ENCODE measurements around the gene UGT1A9. TPM values are rescaled to one million over a fixed set of nuclear protein-coding genes. Genes with fewer than 3 reads are reported as not detected.

The UGT1A9 gene
- total and polyA plus RNA-seq, 10 of the 15 experiments (the other 5 are each of a cell fraction or from before 2014, with no cell fraction given), result 0.07 TPM; not detected in 9

GRCh38 chr2:233807215-233807865, 135.6 kb downstream of the UGT1A9 start:
- WGBS (ENCODE audit: insufficient coverage, insufficient replicate concordance, low lambda C conversion rate, missing lambda C conversion rate), result 10% methylated on average over 12 of the region's 12 CpGs
- Histone ChIP-seq H4K20me1 (ENCODE audit: control insufficient read depth, insufficient read depth) (no peaks in the 10 kb centered on the region), H3K9me3 (replicated peaks; ENCODE audit: control insufficient read depth, insufficient read depth, low read length) (no peaks in the 10 kb centered on the region), H3K27me3 (replicated peaks in 1 of 2; ENCODE audit: control insufficient read depth in 2 of 2, insufficient read depth in 2 of 2, low read length in 1 of 2) (no peaks in the 10 kb centered on the region; a peak in 2 of 4 replicates), H3K79me2 (ENCODE audit: control insufficient read depth, insufficient read depth, low read length) (no peaks in the 10 kb centered on the region), H3K4me1 (ENCODE audit: control insufficient read depth, insufficient read depth, low read length) (no peaks in the 10 kb centered on the region), H3K4me2 (ENCODE audit: control insufficient read depth, insufficient read depth) (no peak overlapping the region), H3K27ac (ENCODE audit: control insufficient read depth, insufficient read depth) (no peak overlapping the region), H3K4me3 (no peak overlapping the region), H3K9ac (ENCODE audit: control insufficient read depth, insufficient read depth, low read length) (no peak overlapping the region), H2AFZ (ENCODE audit: control insufficient read depth, low read depth, low read length) (no peak overlapping the region), H3K36me3 (ENCODE audit: control insufficient read depth in 2 of 2, insufficient read depth in 2 of 2, low read length in 1 of 2) (no peaks in the 10 kb centered on the region)
- ChIA-PET POLR2A (no interaction called here), RAD21 (ENCODE audit: unreplicated experiment) (no interaction called here), CTCF (no interaction called here), SMC1A (ENCODE audit: uncharacterized antibody, unreplicated experiment) (no interaction called here)
- DNase-seq (ENCODE audit: low read depth, low spot score), result no peak
- no peak for FAIRE-seq
- TF ChIP-seq IKZF1 (conservative IDR thresholded peaks at IDR 0.05), result no peak
- no peak for TF ChIP-seq SREBF2 (IDR thresholded peaks at IDR 0.05; ENCODE audit: low read length)
- TF ChIP-seq TAF1 (IDR thresholded peaks at IDR 0.05; ENCODE audit: borderline replicate concordance, low read depth, low read length), result no peak
- TF ChIP-seq SKIL (IDR thresholded peaks at IDR 0.05; ENCODE audit: low read depth, poor library complexity, severe bottlenecking), result no peak
- TF ChIP-seq PAX5 (IDR thresholded peaks at IDR 0.05; ENCODE audit: borderline replicate concordance, low read depth, low read length), result no peak
- no peak for TF ChIP-seq MEF2B (IDR thresholded peaks at IDR 0.05; ENCODE audit: partially characterized antibody, poor library complexity, severe bottlenecking)
- TF ChIP-seq POLR2AphosphoS2 (IDR thresholded peaks at IDR 0.05; ENCODE audit: low read depth, low read length), result no peak
- BruUV-seq (replicated peaks), result no TSS peak
- no peak for ATAC-seq
- in situ Hi-C loops (cut with MboI), result no loop called here
- intact Hi-C loops (cut with micrococcal nuclease; ENCODE audit: unreplicated experiment), result no loop called here
